ENCODE results near the gene NSUN7. TPM values are rescaled to one million over a fixed set of nuclear protein-coding genes. Genes with fewer than 3 reads are reported as not detected.

Gene NSUN7
- total and polyA plus RNA-seq, 2 of the 13 experiments (the other 11 are each of a cell fraction or from before 2014, with no cell fraction given), result 0.05 TPM; not detected in 1

DNA sequence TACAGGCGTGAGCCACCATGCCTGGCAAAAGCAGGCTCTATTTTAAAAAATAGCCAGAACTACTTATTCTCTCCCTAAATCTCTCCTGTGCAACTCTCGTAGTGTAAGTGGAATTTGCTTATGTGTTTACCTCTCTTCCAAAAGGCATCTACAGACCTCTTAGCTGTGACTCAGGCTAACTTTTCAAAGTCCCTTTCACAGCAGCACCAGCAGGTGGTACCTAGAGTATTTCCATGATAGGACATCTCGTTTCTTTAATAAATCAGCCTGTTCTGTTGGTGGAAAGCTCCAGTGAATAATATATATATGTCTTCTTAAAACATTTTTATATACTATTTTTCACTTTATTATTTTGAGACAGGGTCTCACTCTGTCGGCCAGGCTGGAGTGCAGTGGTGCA lies 89.0 kb downstream of the NSUN7 start:
- CTCF ChIA-PET (ENCODE audit: low intra/inter-chr PET ratio, low total read pairs), result no interaction called here
- no peak overlapping the region for H3K27ac ChIP-seq (ENCODE audit: extremely low read length, insufficient read depth, low read length)
- FAIRE-seq (no peak), ATAC-seq (no peak), DNase-seq (ENCODE audit: low spot score) (no peak)
- H4K20me1 ChIP-seq (ENCODE audit: insufficient read depth, low read length), result no peaks in the 10 kb centered on the region
- no peaks in the 10 kb centered on the region for H3K27me3 ChIP-seq (ENCODE audit: control insufficient read depth in 1 of 2, insufficient read depth in 2 of 2, low read length in 2 of 2)
- in situ Hi-C loops (cut with HindIII; ENCODE audit: extremely low pct_ligation_motif_present, low pct_unique_long_range_greater_than_20kb) (no loop called here), intact Hi-C loops (cut with micrococcal nuclease; ENCODE audit: unreplicated experiment) (no loop called here)
- no peak overlapping the region for H3K9ac ChIP-seq (ENCODE audit: insufficient read depth, low read depth, low read length)
- POLR2A ChIA-PET, result no interaction called here
- 0 out of 5 replicates have a peak, but pooled peaks cover 1 to 5% of the 10 kb centered on the region in 2 experiments for H3K36me3 ChIP-seq (replicated peaks in 1 of 2; ENCODE audit: control insufficient read depth in 1 of 2, insufficient read depth in 2 of 2, low read length in 2 of 2)
- no peak overlapping the region for H3K4me3 ChIP-seq (replicated peaks in 1 of 3; ENCODE audit: insufficient read depth in 1 of 3, low read depth in 2 of 3, low read length in 3 of 3)
- WGBS (ENCODE audit: low lambda C conversion rate), result 94% methylated on average over 3 of the region's 4 CpGs
- BruUV-seq (replicated peaks), result no TSS peak
- peaks cover 16% of the 10 kb centered on the region for H3K4me1 ChIP-seq (ENCODE audit: insufficient read depth, low read length)
- no peaks in the 10 kb centered on the region for H3K9me3 ChIP-seq (ENCODE audit: low read length)
- no peak overlapping the region for H3K4me2 ChIP-seq (ENCODE audit: low read depth, low read length)
- no peaks in the 10 kb centered on the region for H3K79me2 ChIP-seq (ENCODE audit: insufficient read depth, low read length)
- H2AFZ ChIP-seq (ENCODE audit: low read length), result no peak overlapping the region
- no peak for TF ChIP-seq FOXK2 (IDR thresholded peaks at IDR 0.05)
- no peak for TF ChIP-seq GPN1 (CRISPR knock-in tag; IDR thresholded peaks at IDR 0.05; ENCODE audit: borderline replicate concordance)
- TF ChIP-seq, protein P1, sequence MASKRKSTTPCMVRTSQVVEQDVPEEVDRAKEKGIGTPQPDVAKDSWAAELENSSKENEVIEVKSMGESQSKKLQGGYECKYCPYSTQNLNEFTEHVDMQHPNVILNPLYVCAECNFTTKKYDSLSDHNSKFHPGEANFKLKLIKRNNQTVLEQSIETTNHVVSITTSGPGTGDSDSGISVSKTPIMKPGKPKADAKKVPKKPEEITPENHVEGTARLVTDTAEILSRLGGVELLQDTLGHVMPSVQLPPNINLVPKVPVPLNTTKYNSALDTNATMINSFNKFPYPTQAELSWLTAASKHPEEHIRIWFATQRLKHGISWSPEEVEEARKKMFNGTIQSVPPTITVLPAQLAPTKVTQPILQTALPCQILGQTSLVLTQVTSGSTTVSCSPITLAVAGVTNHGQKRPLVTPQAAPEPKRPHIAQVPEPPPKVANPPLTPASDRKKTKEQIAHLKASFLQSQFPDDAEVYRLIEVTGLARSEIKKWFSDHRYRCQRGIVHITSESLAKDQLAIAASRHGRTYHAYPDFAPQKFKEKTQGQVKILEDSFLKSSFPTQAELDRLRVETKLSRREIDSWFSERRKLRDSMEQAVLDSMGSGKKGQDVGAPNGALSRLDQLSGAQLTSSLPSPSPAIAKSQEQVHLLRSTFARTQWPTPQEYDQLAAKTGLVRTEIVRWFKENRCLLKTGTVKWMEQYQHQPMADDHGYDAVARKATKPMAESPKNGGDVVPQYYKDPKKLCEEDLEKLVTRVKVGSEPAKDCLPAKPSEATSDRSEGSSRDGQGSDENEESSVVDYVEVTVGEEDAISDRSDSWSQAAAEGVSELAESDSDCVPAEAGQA (IDR thresholded peaks at IDR 0.05; ENCODE audit: low read depth), result no peak
- TF ChIP-seq, protein P1 (CRISPR knock-in tag; IDR thresholded peaks at IDR 0.05; ENCODE audit: borderline replicate concordance), result no peak
- TF ChIP-seq GZF1 (CRISPR knock-in tag; IDR thresholded peaks at IDR 0.05), result no peak
- no peak for TF ChIP-seq IKZF4 (CRISPR knock-in tag; IDR thresholded peaks at IDR 0.05; ENCODE audit: borderline replicate concordance, low read depth, not compliant biosample characterization)
- TF ChIP-seq HNRNPK (IDR thresholded peaks at IDR 0.05; ENCODE audit: low read depth, low read length, poor library complexity, severe bottlenecking), result no peak
- TF ChIP-seq RXRB (CRISPR knock-in tag; IDR thresholded peaks at IDR 0.05; ENCODE audit: borderline replicate concordance), result no peak
- TF ChIP-seq, protein P2, sequence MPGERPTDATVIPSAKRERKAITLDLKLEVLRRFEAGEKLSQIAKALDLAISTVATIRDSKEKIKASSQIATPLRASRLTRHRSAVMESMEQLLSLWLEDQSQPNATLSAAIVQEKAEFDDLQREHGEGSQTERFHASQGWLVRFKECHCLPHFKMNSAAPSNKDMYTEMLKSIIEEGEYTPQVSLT (CRISPR knock-in tag; IDR thresholded peaks at IDR 0.05; ENCODE audit: borderline replicate concordance, low read depth), result no peak
- TF ChIP-seq ARNT (IDR thresholded peaks at IDR 0.05), result no peak
- TF ChIP-seq ZBTB1 (CRISPR knock-in tag; IDR thresholded peaks at IDR 0.05; ENCODE audit: borderline replicate concordance), result no peak
- TF ChIP-seq ZNF331 (CRISPR knock-in tag; IDR thresholded peaks at IDR 0.05), result no peak
- TF ChIP-seq KAT7 (CRISPR knock-in tag; IDR thresholded peaks at IDR 0.05; ENCODE audit: borderline replicate concordance), result no peak
- TF ChIP-seq, protein P3, sequence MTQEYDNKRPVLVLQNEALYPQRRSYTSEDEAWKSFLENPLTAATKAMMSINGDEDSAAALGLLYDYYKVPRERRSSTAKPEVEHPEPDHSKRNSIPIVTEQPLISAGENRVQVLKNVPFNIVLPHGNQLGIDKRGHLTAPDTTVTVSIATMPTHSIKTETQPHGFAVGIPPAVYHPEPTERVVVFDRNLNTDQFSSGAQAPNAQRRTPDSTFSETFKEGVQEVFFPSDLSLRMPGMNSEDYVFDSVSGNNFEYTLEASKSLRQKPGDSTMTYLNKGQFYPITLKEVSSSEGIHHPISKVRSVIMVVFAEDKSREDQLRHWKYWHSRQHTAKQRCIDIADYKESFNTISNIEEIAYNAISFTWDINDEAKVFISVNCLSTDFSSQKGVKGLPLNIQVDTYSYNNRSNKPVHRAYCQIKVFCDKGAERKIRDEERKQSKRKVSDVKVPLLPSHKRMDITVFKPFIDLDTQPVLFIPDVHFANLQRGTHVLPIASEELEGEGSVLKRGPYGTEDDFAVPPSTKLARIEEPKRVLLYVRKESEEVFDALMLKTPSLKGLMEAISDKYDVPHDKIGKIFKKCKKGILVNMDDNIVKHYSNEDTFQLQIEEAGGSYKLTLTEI (CRISPR knock-in tag; conservative IDR thresholded peaks at IDR 0.05), result no peak
- no peak for TF ChIP-seq ZNF317 (CRISPR knock-in tag; IDR thresholded peaks at IDR 0.05)
- TF ChIP-seq, protein P4, sequence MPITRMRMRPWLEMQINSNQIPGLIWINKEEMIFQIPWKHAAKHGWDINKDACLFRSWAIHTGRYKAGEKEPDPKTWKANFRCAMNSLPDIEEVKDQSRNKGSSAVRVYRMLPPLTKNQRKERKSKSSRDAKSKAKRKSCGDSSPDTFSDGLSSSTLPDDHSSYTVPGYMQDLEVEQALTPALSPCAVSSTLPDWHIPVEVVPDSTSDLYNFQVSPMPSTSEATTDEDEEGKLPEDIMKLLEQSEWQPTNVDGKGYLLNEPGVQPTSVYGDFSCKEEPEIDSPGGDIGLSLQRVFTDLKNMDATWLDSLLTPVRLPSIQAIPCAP (CRISPR knock-in tag; IDR thresholded peaks at IDR 0.05; ENCODE audit: low read depth), result no peak
- no peak for TF ChIP-seq MIER2 (CRISPR knock-in tag; IDR thresholded peaks at IDR 0.05)
- no peak for TF ChIP-seq ZNF772 (CRISPR knock-in tag; IDR thresholded peaks at IDR 0.05)

Data from HepG2 (cell line).